ENCODE data around the gene ZFAND4.
A peak's percentile ranks its signal among the peaks of the same experiment; 100 is the strongest.
"Not testable (repeated sequence)": the region's sequence is repeated elsewhere in the genome, so short reads cannot be mapped to it uniquely, and the experiment has no call there.

The ZFAND4 gene

DNA sequence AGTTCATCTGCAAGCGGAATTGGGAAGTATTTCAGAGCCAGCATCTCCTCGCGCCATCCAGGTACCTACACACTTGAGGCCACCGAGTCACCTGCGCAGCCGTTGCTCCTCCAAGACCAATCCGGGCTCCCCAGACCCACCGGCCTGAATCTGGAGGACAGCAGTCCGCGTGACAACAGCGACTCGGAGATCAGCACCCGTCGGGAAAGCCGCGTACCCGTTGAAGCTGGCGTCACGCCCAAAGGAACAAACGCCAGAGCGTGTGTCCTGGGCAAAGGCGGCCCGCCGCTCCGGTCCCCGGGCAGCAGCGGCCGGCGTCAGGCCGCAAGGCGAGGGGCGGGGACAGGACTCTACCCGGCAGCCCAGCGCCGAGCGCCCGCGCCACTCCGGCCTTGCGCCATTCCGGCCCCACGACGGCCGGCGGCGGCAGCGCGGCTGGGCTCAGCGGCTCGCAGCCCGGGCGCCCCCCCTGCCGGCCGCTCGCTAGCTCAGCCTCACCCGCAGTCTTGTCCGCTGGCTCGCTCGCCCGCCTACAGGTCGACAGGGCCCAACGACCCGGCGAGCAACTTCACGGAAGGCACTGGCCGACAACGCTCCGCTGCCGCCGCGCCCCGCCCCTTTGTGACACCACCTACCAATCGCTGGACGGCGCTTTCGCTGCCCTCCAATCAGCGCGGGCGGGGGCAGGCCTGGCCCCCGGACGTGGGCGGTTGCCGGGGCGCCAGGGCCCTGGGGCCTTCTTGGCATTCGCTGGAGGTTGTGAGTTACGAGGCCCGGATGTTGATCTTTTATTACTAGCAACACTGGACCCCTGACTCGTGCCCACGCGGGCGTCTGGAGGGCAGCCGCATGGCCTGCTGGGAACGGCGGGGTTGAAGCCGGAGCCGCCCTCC, at the start of gene ZFAND4:
Gene ZFAND4 (minus strand): TSS at position 592 of the 893 bp plus-strand sequence. CDS start 9,047 bp downstream, outside the sequence.
- peak; percentile 82 for DNase-seq

DNA sequence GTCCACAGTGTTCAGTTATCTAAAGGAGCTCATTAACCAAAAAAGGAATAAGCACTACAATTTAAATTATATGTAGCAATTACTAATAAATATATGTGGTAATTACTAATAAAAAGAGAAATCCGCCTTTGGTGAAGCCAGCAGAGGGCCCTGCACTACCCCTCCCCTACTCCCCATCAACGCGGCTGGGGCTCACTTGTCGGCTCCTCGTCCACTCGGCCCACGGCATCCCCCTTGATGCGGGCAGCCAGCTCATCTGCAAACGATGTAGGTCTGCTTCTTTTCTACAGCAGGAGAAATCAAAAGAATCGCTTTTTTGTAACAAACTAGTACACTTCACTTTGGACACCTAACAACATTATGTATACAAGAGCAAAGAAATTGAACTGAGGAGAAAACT, 48.9 kb upstream of the ZFAND4 start:
- DNase-seq = not testable (repeated sequence)

DNA sequence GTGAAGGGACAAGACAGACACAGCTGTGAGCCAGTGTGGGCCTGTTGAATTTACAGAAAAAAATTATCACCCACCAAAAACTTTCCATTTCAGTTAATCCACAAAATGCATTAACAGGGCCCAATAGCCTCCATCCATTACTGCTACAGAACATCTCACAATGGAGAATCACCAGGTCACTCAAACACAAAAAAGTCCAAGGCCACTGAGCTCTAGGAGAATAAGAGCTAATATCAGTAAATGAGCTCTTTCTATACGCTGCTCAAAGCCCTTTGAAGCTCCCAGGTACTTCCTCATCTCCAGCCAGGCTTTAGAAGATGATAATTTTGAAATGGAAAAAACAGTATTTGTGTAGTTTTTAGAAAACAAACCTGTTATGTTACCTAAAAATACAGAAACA, 45.1 kb upstream of the ZFAND4 start:
- DNase-seq = not testable (repeated sequence)

DNA sequence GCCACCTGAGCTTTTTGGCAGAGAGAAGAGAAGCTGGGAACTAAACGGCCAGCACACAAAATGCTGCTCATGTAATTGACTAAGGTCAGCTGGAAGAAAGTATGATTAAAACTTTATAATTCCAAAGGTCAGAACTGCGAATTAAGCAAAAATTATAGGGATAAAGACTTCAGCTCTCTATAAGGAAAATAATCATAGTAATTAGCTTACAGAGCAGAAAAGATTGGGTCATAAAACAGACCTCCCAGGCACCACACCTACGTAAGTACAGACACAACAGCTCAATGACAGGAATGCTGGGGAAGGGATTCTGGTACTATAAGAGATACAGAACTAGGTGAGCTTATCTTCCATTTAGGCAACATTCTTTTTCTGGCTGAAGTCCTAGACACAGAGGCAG, 44.5 kb upstream of the ZFAND4 start:
- not testable (repeated sequence) for DNase-seq

DNA sequence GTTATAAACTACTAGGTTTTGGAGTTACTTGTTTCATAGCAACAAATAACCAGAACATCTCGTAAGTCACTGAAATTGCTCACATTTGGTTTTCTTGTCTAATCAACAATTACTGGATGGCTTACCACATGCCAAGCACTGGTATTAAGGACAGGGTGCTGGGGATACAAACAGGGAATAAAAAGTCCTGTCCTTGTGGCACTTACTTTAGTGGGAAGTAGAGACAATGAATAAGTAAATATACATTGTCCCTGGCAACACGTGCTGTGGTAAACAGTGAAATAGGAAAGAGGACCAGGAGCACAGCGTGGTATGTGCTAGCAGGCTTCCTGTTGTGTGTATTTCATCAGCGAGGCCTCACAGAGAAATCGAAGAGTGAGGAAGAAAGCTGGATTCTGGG, 38.7 kb upstream of the ZFAND4 start:
- not testable (repeated sequence) for DNase-seq

DNA sequence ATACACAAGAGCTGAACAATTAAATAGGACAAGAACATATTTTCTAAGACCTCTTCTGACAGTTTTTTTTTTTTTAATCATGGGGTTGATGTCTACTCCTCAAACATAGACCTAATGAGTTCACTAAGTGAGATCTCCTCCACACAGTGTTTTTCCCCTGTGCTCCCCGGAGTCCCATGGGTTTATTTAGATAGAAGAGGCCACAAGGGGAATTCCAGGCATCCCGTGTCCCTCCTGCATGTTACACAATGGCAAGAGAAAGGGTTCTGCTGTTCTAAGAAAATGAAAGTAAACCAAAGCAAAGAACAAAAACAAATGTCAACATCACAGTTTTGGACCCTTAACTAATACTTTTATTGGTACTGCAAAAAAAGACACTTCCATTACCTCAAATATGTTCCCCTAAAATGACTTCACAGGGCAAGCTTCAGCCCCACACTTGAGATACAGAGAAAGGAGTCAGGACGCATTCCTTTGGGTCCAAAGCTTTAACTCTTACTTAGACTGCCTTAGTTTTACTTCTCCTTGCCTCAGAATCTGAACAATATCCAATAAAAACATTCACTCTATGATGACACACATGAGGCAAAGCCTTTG, 37.7 kb upstream of the ZFAND4 start:
- DNase-seq = not testable (repeated sequence)

DNA sequence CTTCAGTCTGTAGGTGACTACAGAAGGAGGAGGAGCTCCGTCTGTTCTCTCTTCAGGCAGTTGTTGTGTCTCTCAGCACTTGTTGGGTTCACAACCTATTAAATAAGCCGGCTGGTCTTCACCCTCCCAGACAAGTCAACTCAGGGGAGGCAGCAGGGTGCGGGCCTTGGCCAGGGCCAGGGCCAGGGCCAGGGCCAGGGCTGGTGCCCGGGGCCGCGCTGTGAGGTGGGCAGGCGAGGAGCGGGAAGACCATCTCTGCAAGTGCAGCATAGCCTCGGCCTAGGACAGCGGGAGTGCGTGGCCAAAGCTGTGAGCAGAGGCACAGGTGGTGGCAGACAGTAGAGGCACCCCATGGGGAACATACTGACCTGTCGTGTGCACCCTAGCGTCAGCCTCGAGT, 5.9 kb upstream of the ZFAND4 start:
- not testable (repeated sequence) for DNase-seq

DNA sequence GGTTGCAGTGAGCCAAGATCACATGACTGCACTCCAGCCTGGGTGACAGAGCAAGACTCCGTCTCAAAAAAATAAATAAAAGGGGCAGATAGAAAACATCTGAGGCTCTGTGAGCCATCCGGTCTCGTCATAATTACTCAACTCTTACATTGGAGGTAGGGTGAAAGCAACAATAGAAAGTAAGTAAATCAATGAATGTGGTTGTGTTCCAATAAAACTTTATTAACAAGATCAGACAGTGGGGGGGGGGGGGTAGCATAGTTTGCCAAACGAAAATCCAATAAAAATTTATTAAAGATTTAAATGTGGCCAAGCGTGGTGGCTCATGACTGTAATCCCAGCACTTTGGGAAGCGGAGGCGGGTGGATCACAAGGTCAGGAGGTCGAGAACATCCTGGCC, 2.8 kb upstream of the ZFAND4 start:
- no peak for DNase-seq

DNA sequence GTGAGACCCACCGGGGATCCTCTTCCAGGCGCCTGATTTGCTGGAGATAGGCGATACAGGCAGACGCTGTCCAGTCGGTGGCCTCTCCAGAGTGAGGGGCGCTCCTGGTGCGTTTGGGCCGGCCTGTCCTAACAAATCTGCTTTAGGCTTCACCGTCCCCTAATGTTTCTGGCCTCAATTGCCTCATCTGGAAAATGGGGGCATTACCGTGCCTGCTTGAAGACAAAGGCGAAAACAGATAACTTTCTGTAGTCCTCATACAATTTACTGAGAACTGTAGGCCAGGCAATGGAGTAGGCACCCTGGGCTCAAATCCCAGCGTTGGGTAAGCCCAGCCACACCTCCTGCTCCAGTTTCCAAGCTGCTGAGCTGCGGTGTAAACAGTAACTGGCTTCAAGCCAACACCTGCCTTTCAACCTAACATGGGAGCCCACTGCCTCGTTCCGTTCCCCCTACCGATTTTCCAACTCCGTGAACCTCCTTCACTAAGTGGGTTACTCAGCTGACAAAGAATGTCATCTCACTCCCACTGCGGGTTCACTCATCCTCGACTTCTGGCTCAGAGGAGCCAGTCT, 589 bp upstream of the ZFAND4 start:
- no peak for DNase-seq

DNA sequence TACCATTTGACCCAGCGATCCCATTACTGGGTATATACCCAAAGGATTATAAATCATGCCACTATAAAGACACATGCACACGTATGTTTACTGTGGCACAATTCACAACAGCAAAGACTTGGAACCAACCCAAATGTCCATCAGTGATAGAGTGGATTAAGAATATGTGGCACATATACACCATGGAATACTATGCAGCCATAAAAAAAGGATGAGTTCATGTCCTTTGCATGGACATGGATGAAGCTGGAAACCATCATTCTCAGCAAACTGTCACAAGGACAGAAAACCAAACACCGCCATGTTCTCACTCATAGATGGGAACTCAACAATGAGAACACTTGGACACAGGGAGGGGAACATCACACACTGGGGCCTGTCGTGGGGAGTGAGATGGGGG, 1.3 kb downstream of the ZFAND4 start:
- DNase-seq = not testable (repeated sequence)

DNA sequence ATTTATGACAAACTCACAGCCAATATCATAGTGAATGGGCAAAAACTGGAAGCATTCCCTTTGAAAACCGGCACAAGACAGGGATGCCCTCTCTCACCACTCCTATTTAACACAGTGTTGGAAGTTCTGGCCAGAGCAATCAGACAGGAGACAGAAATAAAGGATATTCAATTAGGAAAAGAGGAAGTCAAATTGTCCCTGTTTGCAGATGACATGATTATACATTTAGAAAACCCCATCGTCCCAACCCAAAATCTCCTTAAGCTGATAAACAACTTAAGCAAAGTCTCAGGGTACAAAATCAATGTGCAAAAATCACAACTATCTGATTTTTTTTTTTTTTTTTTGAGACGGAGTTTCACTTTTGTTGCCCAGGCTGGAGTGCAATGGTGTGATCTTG, 2.7 kb downstream of the ZFAND4 start:
- DNase-seq = not testable (repeated sequence)

DNA sequence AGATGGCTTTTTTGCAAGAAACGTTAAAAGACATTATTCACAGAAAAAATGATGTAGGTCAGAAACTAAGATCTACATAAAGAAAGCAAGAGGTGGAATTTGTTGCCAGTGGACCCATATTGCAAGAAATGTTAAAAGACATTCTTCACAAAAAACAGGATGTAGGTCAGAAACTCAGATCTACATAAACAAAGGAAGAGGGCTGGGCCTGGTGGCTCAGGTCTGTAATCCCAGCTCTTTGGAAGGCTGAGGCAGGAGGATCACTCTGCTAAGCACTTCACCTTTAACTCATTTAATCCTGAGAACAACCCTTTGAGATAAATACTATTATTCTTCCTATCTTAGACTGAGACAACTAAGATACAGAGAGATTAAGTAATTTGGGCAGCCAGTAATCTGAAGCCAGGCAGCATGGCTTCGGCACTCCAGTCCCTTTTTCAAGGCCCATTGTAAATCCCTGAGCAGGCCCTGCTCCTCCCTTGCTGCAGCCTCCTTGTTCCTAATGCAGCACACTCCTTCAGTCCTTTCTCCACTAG, 11.6 kb downstream of the ZFAND4 start:
- no peak for DNase-seq

DNA sequence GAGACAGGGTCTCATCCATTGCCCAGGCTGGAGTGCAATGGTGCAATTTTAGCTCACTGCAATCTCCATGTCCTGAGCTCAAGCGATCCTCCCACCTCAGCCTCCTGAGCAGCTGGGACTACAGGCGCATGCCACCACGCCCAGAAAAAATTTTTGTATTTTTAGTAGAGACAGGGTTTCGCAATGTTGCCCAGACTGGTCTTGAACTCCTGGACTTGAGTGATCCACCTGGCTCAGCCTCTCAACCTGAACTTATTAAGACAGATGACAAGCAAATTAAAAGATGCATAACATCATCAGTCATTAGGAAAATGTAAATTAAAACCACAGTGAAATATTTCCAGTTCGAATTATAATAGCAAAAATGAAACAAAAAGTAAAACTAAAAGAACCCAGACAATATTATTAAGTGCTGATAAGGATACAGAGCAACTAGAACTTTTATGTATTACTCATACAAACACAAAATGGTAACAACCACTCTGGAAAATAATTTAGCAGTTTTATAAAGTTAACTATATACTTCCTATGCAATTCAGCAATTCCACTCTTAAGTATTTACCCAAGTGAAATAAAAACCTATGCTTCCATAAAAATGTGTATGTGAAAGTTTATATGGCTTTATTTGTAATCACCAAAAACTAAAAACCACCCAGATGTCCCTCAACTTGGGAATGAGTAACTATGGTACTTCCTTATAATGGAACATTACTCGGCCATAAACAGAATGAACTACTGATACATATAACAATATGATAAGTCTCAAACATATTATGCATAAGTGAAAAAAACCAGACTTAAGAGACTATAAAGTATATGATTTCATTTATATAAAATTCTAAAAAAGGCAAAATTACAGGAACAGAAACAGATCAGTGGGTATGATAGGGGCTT, 15.3 kb downstream of the ZFAND4 start:
- DNase-seq = no peak

DNA sequence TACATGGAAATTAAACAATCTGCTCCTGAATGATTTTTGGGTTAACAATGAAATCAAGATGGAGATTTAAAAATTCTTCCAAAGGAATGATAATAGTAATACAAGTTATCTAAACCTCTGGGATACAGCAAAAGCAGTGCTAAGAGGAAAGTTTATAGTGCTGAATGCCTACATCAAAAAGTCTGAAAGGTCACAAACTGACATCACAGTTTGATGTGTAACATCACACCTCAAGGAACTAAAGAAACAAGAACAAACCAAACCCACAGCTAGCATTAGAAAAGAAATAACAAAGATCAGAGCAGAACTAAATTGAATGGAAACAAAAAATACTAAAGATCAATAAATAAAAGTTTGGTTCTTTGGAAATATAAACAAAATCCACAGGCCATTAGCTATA, 17.4 kb downstream of the ZFAND4 start:
- DNase-seq = no peak

DNA sequence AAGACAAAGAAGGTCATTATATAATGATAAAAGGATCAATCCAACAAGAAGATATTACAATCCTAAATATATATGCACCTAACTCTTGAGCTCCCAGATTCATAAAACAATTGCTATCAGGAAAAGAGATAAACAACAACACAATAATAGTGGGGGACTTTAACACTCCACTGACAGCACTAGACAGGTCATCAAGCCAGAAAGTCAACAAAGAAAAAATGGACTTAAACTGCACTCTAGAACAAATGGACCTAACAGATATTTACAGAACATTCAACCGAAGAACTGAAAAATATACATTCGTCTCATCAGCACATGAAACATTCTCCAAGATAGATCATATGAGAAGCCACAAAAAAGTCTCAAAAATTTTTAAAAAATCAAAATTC, 17.8 kb downstream of the ZFAND4 start:
- not testable (repeated sequence) for DNase-seq

DNA sequence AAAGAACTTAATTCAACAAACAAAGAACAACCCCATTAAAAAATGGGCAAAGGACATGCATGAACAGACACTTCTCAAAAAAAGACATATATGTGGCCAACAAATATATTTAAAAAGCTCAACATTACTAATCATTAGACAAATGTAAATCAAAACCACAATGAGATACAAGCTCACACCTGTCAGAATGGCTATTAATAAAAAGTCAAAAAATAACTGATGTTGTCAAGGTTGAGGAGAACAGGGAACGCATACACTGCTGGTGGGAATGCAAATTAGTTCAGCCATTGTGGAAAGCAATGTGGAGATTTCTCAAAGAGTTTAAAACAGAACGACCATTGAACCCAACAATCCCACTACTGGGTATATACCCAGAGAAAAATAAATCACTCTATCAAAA, 19.1 kb downstream of the ZFAND4 start:
- DNase-seq = no peak

DNA sequence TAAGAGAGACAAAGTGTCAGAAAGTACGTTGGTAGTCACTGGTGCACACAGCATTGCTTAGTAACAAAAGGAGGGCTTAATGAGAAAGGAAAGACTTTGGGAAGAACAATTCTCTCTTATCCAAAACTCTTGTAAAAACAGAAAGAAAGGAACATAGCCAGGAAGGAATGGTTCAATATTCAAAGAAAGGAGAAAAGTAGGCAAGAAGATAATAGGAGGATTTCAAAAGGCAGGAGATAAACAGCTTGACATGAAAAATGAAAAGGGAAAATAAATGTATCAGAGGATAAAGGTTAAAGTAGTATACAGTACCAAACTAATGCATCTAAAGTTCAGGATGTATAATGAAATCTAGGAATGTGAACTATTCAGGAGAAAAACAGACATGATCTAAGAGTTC, 20.1 kb downstream of the ZFAND4 start:
- DNase-seq = no peak

DNA sequence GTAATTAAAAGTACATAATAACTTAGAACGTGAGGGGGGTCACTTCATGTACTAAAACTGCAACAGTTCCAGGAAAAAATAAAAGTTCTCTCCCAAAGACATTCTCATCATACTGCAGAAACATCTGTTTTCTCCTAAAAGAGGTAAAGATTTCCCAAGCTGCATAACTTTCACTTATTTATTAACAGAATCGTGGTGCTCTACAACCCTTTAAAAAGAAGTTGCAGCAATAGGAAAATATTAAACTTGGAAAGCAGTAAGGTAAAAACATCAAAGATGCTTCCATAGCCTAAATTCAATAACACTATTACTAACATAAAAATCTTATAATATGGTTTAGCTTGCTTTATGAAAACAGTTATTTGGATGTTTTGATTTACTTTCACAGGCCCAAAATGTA, 23.3 kb downstream of the ZFAND4 start:
- no peak for DNase-seq

DNA sequence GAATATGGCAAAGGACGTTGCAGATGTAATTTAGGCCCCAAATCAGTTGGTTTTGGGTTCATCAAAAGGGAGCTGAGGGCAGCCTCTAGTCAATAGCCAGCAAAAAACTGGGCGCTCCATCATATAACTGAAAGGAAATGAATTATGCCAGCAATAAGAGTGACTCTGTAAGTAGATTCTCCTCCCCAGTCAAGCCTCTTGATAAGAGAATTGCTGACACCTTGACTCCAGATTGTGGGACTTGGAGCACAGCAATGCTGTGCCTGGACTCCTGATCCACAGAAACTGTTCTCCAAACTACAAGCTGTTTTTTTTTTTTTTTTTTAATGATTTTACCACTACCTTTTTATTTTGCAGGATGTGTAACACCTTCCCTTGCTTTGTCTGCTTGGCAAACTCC, 25.5 kb downstream of the ZFAND4 start:
- no peak for DNase-seq

DNA sequence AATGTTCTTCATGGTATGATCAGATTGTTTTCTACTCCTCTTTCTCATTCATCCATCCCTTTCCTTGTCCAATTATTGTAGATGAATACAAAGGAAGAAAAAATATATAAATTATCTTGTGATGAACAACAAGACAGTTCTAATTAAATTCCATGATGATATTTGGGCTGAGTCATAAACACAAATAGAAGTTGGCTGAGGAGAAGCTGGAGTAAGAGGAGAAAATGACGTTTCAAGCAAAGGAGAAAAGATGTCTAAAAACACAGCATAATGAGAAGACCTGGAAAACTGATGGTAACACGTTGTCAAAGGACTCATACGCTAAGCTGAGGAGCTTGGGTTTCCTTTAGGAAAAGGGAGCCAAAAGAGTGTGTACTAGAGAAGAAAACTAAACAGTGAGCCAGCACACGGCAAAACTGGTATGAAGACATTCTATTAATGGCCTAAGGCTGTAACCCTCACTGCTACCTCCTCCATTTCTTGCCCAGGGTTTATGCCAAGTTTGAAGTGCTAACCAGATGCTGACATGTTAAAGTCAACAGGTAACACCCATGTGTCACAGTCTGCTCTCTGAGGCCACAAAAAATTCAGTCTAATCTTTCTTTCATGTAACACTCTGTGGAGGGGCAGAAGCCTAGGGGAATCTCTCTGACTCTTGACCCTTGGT, 26.1 kb downstream of the ZFAND4 start:
- no peak for DNase-seq

DNA sequence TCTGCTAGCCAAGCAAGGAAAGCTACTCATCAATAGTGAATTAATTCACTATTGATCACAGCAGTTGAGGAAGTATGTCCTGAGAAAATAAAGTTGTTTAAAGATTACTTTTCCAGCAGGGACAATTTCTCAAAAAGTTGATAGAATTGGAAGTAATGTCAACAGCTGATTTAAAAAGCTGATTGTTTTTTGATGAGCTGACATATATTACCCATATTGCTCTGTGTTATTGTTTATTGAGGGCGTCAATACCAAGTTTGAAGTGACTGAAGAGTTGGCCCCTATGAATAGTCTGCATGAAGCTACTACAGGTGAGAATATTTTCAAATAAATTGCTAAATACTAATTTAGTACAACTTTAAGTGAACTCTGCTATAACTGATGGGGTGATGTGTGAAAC, 28.0 kb downstream of the ZFAND4 start:
- DNase-seq = no peak

DNA sequence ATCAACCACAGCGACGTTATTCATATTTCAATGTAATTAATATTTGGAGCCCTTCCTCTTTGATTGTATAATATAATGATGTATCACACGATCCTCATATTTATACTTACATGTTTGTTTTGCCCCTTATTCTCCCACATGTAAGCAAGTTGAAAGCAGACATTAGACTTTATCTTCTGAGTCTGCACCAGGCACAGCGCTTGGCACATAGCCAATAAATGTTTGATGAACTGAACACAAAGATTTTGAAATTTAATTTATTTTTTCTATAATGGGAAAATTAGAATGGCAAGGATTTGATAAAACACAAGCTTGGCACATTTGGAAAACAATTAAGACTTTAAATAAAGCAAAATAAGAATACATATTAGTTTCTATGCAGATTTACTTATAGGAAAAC, 31.6 kb downstream of the ZFAND4 start:
- DNase-seq = no peak
